HuH-7.5 (cell line): ENCODE results near the gene PGLYRP3.
"Not testable (repeated sequence)": the region's sequence is repeated elsewhere in the genome, so short reads cannot be mapped to it uniquely, and the experiment has no call there.

Source experiments
- DNase-seq: peaks from one replicate; pipeline ENCODE4 v3.0.0; 2011; ENCODE audit warnings: low spot score

The PGLYRP3 gene

GRCh38 chr1:153348511-153349362, 36.0 kb upstream of the PGLYRP3 start, which contains the start of gene PGLYRP4:
PGLYRP4 (minus strand) TSS chr1:153348841; CDS start chr1:153347932, 909 bp downstream.
- DNase-seq = no peak

- DNase-seq = no peak
These were observed 35.1 kb upstream of the PGLYRP3 start for GRCh38 chr1:153347856-153348255.

- DNase-seq = not testable (repeated sequence)
These were observed 34.3 kb upstream of the PGLYRP3 start for GRCh38 chr1:153347049-153347448.

GRCh38 chr1:153346077-153346723, 33.4 kb upstream of the PGLYRP3 start:
- no peak for DNase-seq

DNA sequence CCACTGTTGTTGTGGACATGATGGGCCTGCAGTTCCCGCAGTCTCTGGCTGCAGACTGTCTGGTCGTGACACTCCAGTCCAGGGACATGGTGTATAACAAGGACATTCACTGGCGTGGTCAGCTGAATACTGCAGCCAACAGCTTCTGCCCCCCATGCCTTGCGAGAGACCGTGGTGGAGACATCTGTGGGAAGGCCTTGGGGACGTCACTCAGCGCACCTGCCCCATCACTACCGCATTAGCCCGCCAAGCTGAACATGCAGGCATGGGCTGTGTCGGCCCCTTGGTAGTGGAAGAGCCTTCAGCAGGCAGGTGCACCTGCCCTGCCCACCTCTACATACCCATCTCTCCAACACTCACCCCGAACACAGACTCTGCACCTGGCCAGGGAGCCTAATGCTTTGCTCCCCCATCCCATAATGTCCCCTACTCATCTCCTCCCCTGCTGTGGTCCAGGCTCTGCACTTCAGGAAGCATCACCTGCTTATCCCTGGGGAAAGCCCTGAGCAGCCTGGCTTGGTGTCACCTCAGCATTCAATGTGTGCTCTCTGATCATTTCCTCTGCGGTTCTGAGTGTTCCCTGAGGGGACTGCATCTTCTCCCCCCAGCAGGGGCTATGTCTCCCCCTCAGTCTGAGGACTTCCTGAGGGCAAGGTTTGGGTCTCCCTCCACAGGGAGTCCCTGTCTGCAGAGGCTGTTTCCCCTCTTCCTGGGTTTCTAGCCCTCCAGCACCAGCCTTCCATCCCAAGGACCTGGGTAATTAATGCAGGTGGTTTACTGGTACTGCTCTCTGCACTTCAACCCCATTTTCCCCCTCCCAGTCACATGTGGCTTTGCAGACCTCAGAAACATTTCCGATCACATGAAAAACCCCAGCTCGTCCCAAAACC, 32.7 kb upstream of the PGLYRP3 start:
- no peak for DNase-seq

DNA sequence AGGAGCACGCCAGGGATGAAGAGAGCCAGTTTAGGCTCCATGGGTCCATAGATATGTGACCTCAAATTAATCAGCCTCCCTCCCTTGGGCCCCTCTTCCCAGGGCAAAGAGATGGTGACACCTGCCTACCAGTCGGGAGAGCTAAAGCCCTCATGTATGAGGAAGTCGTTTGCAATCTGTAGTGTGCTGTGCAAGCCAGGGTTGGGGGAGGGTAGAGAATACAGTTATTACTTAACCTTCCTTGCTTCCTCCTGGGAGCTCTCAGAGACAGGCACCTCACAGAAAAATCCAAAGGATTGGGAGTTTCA, 31.9 kb upstream of the PGLYRP3 start:
- no peak for DNase-seq

DNA sequence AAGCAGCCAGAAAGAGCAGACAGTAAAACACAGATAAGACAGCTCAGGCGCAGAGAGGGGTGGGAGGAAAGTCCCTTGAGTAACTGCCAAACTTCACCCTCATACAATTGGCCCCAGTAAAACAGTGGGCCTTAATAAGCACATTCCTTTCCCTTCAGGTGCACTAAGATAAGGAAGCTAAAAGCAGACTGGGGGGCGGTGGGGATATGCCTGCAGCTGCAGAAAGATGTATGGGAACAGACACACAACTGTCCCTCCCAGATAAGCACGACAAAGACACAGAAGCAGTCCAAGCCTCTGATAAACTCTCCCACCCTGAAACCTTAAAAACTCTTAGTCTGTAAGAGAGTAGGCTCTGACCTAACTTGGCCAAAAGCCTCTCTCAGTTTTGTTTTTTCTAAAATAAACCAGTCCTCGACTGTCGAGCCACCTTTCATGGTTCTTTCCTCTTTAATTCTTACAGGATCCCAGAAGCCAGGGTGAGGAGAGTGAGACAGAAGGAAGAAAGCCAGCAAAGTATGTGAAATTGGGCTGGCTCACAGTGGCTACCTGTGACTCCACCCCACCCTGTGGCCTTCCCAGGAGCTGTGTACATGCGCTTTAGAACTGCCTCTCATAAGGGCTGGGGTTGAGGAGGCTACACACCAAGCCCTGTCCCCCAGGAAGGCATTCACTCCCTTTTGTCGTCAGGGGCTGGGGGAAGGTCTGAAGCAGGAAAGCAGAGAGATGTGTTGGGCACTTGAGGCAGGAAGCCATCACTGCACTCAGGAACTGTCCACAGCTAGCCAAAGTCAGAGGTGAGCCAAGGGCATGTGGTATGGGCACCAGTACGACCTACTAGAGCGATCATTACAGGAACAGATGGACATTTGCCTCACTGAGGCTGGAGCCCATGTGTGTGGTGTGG, 31.3 kb upstream of the PGLYRP3 start:
- DNase-seq = no peak

- no peak for DNase-seq
These were observed 30.4 kb upstream of the PGLYRP3 start for GRCh38 chr1:153343040-153343681.

DNA sequence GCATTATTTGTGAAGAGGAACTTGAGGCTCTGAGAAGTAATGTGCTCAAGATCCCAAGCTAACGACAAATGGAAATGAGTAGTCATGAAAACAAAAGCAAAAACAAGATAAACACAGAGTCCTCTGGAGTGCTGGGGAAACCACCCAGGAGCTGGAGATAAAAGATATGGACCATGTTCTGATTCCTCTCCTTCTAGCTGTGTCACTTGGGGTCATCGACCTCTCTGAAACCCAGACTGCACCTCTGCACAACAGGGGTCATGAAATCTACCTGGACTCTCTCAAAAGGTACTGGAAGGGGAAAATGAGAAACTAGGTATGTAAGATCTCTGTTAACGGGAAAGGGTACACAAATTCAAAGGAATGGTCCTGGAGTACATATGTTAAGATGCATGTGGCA, 29.4 kb upstream of the PGLYRP3 start:
- DNase-seq = no peak

- DNase-seq = no peak
These were observed 28.7 kb upstream of the PGLYRP3 start for GRCh38 chr1:153341431-153341934.

GRCh38 chr1:153340356-153340755, 27.6 kb upstream of the PGLYRP3 start:
- no peak for DNase-seq

DNA sequence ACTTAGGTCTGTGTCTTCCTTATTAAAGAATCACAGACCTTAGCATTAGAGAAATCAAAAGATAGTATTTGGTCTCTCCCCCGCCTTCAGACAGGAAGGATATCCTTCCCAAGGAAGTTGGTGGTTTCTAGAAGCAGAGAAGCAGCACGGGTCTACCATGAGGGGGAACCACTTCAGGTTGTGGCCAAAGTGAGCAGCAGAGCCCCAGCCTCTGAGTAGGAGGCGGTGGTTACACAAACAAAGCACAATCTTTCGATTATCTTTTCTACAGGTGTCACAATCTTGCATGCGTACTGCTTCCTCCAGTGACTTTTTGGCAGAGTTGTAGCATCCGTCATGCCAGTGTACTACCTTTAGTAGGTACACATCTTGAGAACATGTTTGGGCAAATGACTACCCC, 27.1 kb upstream of the PGLYRP3 start:
- DNase-seq = no peak

GRCh38 chr1:153337980-153338853, 25.5 kb upstream of the PGLYRP3 start:
- no peak for DNase-seq

- DNase-seq = no peak
These were observed 23.9 kb upstream of the PGLYRP3 start for GRCh38 chr1:153336650-153337049.

- DNase-seq = no peak
These were observed 21.1 kb upstream of the PGLYRP3 start for GRCh38 chr1:153333902-153334301.

DNA sequence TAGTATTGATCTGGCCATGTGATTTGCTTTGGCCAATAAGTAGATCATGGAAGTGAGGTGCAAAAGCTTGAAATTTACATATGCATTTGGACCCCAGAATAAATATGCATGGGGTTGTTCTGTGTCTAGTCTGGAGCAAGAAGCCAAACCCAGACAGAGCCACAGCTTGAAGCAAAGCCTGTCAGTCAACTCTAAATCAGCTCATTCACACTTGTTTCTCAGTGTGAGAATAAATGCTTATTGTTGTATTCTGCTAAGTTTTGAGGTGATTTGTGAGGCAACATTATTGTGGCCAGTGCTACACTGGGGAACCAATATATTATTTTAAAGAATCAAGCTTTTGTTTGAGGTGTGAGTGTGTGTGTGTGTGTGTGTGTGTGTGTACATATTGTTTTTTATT, 12.2 kb upstream of the PGLYRP3 start:
- DNase-seq = no peak

GRCh38 chr1:153322568-153322967, 9.8 kb upstream of the PGLYRP3 start:
- DNase-seq = no peak

DNA sequence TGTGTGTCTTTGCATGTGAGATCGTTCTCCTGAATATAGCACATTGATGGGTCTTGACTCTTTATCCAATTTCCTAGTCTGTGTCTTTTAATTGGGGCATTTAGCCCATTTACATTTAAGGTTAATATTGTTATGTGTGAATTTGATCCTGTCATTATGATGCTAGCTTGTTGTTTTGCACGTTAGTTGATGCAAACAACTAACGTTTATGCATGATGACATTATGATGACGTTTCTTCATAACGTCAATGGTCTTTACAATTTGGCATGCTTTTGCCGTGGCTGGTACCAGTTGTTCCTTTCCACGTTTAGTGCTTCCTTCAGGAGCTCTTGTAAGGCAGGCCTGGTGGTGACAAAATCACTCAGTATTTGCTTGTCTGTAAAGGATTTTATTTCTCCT, 5.4 kb upstream of the PGLYRP3 start:
- not testable (repeated sequence) for DNase-seq

GRCh38 chr1:153316013-153316412, 3.3 kb upstream of the PGLYRP3 start:
- DNase-seq = not testable (repeated sequence)

- not testable (repeated sequence) for DNase-seq
These were observed 1.6 kb upstream of the PGLYRP3 start for GRCh38 chr1:153314388-153314787.
